Head of caudate nucleus (tissue), 42 donors: Measurements from ENCODE around the gene NR4A1.

Experiments
- DNase-seq, 42 donors: peaks; one replicate each; pipeline versions ENCODE4 v3.0.0 to v3.0.0-alpha.2; 2020 to 2021; ENCODE audit warnings: mixed read lengths in 7 of 42
- intact Hi-C: fragments of 100-400 bp; cut with DNase I; formaldehyde crosslinking; loops from one replicate; pipeline ENCODE4 v1.15.0; 2022

The NR4A1 gene

DNA sequence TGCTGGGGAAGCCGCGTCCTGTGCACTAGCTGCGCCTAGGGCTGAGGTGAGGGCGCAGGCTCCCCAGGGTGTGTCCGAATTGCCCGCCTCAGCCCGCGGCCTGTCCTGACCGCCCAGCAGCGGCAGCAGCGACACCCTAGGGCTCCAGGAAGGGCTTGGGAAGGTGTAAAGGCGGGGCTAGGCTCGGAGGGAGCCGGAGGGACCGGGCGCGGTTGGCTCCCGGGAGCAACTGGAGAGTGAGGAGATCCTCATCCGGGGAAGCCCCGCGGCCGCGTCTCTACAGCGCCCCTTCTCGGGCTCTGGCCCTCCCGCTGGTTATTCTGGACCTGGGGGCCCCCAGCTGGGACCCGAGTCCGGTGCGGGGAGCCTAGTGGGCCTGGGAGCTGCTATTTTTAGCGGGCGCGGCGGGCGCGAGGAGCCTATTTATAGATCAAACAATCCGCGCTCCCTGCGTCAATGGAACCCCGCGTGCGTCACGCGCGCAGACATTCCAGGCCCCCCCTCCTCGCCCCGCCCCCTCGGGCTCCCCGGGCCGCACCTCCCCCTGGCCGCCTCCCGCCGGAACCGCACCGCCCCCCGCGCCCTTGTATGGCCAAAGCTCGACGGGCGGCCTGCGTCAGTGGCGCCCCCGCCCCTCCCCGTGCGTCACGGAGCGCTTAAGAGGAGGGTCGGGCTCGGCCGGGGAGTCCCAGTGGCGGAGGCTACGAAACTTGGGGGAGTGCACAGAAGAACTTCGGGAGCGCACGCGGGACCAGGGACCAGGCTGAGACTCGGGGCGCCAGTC lies at the start of gene NR4A1:
Gene NR4A1, plus strand, starts transcription at position 685 of the 784 bp plus-strand sequence. CDS start 2,887 bp downstream, outside the sequence.
- intact Hi-C loops, result no loop called here
- peak; percentile 92 to 99 (median 98) for DNase-seq

DNA sequence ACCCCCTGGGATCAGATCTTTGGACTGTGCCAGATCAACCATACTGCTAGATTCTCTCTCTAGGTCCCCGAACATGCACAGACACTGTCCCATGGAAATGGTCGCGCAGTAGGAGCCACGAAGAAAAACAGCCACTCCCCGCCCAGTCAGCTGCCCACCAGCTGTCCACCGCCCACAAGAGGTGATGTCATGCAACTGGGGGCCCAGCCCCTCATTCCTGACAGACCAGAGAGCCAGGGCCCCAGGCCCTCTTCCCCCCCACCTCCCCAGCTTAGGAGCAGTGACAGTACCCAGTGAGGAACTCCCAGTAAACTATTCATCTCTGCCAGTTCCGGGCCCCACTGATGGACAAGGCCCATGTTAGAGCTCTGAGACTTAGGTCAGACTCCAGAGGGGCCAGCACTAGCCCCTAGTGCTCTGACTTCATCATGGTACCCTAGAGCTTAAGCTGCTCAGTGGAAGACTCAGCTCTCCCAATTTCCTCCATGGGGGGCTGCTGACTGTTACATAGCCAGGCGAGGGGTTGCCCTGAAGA lies 48.2 kb upstream of the NR4A1 start:
- intact Hi-C loops, result no loop called here
- DNase-seq, result no peak

DNA sequence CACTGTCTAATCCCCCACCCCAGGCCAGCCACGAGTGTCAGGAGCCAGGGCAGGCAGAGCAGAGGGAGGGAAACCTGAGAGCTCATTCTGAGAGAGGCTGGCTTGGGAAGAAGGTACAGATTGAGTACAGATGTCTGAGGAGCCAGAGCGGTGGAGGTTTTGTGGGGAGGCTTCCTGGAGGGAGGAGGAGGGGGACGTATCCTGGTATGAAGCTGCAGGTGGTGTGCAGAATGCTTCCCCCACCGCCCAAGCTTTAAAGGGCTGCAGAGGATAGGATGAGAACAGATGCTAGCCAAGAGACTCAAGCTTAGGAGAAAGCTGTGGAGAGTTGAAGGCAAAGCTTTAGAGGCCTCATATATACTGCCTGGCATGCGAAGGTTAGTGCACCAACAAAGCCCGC lies 47.7 kb upstream of the NR4A1 start:
- no peak for DNase-seq
- intact Hi-C loops, result no loop called here

DNA sequence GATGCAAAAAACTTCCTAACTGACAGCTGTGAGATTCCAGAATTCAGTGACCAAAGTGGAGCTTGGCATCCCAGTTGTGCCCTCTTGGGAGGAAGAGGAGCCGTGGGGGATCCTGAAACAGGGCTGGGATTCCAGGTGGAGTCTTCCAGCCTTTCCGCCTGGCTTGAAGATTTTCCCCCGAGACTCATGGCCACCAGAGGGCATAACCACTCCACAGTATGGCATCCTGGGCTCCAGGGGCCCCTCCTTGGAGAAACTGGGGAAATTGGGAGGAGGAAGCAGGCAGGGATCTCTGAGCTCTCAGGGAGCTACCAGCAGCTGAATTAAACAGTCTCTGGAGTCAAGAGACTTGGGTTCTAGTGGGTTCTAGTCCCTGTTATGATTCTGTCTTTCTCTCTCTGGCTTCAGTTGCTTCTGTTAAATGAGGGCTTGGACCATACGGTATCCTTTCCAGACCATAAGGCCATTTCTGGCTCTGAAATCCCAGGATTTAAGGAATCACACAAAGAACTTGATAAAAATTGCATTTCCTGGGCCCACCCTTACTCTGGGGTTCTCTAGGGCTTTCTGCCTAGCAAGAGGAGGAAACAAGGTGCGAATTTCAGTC lies 47.1 kb upstream of the NR4A1 start:
- intact Hi-C loops, result no loop called here
- peak; percentile 72 to 95 (median 86) for DNase-seq

DNA sequence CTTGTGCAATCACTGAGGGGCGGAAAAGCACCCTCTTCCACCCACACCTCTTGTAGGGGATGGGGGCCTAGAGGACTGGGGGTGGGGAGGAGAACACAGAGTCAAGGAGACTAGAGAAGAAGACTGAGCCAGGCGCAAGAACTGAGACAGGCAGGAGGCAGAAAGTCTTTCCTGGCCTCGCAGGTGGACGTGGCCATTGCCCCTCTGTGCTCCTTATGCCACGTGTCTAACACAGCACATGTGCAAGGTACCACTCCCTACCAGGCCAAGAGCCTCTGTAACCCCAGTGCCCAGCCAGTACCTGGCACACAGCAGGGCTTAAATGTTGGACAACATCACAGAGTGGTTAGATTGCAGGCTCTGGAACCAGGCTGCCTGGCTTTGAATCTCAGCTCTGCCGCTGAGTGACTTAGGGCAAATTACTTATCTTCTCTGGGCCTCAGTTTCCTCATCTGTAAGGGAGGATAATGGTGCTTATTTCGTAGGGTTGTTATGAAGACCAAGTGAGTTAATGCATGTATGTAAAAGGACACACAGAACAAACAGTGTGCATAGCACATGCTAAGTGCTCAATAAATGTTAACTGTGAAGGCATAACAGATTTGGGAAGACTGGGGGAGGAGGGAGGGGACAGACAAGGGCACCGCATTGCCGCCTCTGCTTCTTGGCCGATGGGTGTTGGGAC lies 45.9 kb upstream of the NR4A1 start:
- peak in 1 of 42 donors; percentile 24 for DNase-seq
- intact Hi-C loops, result loop anchor here (1.0 kb wide), 1 partner anchor 18 kb away; no protein-coding TSS in a partner anchor

DNA sequence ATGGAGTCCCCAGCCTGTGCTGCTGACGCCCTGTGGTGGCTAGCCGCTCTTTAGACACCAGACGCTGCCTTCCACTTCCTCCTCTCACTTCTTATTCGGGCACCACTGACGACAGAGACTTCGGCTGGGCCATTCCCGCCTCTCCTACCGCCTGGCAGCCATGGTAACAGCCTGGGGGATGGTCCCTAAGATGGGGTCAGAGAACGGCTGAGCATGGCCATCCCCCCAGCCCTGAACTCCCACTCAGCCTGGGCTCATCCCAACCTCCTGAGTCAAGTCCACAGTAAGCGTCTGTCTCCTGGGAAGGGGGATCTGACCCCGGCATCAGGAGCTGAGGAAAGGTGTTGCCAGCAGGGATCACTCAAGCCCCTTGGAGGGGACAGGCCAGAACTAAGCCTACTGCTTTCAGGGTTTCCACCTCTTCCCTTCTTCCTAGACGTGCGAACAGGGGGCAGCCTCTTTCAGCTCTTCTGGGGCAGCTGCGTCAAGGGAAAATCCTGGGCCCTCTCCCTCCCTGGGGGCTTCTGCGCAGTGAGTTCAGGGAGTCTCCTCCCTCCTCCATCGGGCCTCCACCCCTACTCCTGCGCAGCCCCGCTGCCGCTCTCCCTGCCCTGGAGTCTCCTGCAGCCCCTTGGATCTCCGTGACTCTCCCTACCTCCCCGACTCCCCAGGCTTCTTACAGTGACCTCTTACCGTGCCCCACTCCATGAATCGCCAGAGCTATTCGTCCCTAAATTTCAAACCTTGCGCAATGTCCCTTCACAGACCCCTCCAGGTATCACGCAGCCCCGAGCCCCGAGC lies 45.1 kb upstream of the NR4A1 start:
- peak in 20 of 42 donors; percentile 46 to 75 (median 57) for DNase-seq
- intact Hi-C loops, result loop anchor here (1.0 kb wide), 1 partner anchor 17 kb away; no protein-coding TSS in a partner anchor

DNA sequence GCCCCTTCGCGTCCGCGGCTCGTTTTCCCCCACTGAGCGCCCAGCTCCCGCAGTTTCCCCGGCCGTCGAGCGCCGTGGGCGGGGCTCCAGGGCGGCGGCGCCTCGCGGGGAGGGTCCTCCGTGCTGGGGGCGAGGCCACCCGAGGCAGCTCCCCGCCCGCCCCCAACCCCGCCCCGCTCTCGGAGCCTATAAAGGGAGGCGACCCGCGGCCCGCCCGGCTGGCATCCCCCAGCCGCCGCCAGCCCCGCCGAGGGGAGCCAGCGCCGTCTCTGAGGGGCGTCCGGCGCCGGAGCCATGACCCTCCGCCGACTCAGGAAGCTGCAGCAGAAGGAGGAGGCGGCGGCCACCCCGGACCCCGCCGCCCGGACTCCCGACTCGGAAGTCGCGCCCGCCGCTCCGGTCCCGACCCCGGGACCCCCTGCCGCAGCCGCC lies 44.5 kb upstream of the NR4A1 start, which contains the start of gene TAMALIN:
Gene TAMALIN, plus strand, starts transcription at position 221 of the 432 bp plus-strand sequence. Its CDS starts 74 bp downstream, at position 295.
- DNase-seq, result peak in 40 of 42 donors; percentile 55 to 86 (median 74)
- intact Hi-C loops, result no loop called here

DNA sequence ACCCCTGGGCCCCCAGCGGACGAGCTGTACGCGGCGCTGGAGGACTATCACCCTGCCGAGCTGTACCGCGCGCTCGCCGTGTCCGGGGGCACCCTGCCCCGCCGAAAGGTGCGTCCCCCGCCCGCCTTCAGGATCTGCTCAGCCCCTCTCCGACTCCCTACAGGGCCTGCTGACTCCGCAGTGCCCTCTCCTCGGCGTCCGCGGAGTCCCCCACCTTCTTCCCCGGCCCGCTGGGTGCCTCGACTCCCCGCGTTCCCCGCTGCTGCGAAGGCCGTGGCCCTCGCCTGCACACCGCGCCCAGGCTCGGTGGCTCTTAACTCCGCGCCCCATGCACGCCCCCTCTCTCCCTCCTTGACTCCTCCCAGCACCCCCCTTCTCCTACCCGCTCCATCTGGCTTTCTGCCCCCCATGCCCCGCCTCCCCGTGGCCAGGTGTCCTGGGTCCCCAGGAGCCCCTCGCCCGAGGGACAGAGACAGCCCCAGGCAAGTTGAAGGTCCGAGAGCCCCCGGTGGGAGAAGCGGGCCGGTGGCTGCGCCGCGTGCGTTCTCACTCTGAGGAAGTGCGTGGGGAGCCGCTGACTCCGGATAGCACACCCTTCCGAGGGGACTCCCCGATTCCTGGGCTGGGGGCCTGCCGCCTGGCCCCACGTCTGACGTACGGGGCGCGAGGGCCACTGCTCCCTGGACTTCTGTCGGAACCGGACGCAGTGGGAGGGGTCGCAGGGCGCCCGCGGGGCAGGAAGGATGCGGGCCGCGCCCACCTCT lies 43.9 kb upstream of the NR4A1 start:
- intact Hi-C loops, result no loop called here
- DNase-seq, result peak in 8 of 42 donors; percentile 38 to 64 (median 54)

DNA sequence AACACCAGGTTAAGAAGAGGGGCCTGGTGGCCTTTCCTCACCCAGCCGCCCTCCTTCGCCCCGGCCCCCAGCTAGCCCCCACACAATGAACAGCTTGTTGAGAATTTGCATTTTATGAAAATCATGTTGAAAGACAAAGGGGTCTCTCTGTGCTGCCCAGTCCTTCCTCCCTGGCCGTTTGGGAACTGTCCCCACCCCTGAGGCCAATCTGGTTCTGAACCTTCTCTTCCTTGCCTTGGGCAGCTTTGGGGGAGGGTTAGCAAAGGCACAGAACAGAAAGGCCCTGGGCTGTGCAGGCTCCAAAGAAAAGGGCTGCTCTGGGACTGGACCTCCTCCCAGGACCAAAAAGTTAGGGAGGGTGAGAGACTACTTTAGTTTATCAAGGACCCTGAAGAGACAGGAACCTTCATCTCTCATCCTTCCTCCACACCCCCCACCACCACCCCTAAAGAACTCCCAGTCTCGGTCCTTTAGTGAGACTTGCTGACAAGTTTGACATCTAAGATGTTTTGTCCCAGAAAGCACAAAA lies 43.2 kb upstream of the NR4A1 start:
- DNase-seq, result peak in 2 of 42 donors; percentile 39 to 52
- intact Hi-C loops, result no loop called here

DNA sequence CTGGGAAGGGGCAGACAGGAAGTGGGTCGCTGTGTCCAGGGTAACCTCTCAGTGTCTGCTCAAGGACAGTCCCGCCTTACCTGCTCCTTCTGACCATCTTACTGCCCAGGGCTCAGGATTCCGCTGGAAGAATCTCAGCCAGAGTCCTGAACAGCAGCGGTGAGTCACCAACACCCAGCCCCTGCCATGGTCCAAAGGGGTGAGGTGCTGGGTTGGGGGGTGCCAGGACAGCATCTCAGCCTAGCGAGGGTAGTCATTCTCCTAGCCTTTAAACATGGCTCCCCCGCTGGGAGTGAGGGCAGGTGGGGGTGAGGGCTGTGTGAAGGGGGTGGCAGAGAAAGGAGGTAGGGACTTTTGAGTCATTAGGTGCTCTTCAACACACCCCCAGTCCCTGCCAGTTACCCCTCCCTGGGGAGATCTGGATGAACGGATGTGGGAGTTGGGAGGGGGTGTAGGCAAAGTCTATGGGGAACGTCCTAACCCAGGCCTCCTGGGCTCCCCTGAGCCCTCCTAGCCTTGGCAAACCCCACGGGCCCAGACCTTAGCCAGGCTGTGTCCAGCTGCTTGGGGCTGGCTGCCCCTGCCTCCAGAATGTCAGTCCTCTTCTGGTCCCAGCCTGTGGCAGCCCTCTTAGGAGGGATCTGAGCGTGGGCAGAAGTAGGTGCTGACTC lies 42.0 kb upstream of the NR4A1 start:
- intact Hi-C loops, result no loop called here
- peak in 23 of 42 donors; percentile 30 to 81 (median 58) for DNase-seq

DNA sequence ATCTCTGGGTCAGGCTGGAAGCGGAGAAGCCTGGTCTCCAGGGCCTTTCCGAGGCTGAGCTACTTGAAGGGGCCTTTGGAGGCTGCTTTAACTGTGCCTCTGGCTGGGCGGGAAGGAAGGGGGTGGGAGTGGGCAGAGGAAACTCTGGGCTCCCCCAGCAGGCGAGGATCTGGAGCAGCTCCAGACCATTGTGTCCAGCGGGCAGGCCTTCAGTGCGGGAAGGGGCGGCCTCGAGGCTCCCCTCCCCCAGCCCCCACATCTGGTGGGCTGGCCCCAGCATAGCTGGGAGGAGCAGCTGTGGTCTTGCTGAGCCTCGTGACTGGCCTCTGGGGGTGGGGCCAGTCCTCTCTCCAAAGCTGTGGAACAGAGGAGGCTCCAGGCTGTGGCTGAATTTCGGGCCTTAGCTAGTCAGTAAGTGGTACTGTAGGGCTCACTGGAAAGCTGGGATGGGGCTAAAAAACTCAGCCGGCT lies 41.1 kb upstream of the NR4A1 start:
- DNase-seq, result peak; percentile 72 to 95 (median 87)
- intact Hi-C loops, result no loop called here

DNA sequence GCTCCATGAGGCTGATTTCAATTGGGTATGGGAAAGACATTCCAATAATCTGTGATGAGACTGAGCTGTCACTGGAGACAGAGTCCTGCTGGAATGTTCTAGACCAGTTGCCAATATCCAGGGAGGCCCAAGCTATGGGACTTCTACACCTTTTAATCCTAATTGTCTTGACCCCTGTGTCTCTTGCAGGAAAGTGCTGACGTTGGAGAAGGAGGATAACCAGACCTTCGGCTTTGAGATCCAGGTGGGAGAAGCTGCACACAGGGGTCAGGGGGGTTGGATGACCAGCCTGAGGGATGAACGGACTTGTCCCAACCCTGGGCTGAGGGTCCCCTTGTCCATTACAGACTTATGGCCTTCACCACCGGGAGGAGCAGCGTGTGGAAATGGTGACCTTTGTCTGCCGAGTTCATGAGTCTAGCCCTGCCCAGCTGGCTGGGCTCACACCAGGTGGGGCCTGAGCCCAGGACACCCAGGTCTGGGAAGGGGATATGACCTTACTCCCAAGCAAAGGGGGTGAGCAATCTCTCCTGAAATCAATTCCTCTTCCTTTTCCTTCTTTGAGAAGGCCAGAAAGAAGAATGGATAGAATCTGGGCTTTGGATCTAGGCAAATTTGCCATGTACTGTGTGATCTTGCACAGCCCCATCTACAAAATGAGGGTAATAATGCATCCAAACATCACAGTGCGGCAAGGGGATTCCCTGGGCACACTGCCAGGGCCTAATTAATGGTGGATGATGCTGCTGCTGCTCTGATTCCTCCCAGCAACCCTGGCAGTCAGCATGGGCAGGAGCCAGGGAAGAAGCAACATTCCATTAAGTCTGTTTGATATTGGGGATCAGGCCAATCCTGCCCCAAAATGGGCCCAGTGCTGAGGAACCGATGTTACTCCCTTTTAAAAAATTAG lies 40.3 kb upstream of the NR4A1 start:
- DNase-seq, result peak in 3 of 42 donors; percentile 26 to 57 (median 30)
- intact Hi-C loops, result no loop called here

DNA sequence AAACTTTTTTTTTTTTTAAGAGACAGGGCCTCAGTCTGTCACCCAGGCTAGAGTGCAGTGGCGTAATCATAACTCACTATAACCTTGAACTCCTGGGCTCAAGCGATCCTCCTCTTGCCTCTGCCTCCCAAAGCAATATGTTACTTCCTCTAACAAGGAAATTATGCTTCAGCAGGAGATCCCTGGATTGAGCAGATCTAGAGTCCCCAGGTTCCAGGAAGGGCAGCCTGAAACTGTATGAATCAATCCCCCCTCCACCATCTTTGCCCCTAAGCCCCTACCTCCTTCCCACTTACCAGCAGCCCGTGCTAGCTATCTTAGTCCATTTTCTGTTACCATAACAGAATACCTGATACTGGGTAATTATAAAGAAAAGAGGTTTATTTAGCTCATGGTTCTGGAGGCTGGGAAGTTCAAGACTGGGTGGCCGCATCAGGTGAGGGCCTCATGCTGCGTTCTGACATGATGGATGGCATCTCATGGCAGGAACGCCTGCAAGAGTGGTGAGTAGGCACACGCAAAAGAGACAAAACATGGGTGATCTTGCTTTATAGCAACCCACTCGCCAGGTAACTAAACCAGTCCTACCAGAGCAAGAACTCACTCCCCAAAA lies 39.5 kb upstream of the NR4A1 start:
- intact Hi-C loops, result no loop called here
- DNase-seq, result peak in 2 of 42 donors; percentile 32 to 47

DNA sequence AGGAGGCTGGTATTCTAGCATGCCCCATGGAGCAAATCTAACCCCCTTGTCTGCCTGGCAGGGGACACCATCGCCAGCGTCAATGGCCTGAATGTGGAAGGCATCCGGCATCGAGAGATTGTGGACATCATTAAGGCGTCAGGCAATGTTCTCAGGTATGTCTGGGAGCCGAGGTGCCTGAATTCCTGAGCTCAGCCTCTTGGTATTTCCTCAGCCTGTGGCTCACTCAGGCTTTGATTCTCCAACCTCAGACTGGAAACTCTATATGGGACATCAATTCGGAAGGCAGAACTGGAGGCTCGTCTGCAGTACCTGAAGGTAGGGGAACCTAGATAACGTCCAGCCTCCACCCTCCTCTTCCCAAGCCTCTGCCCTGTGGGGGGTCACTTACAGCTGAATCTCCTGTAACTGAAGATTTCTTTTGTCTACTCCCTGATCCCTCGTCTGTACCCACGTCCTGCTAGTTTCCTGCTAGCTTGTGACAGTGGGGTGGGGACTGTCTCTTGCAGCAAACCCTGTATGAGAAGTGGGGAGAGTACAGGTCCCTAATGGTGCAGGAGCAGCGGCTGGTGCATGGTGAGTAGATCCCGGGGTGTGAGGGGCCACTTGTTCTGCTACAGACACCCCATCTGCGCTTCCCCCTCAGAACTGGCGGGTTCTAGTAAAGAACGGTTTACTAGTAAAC lies 37.5 kb upstream of the NR4A1 start:
- intact Hi-C loops, result no loop called here

More for the DNA sequence above, 37.5 kb upstream of the NR4A1 start:
- peak in 2 of 42 donors; percentile 28 to 35 for DNase-seq
